Neural cell (in vitro differentiated cells): ENCODE measurements around the gene GHRH.

Experiments used
- EP300 ChIP-seq: fragments of 450-650 bp; conservative IDR thresholded peaks from 2 replicates; pipeline ENCODE4 v1.6.1; 2014; ENCODE audit warnings: antibody characterized with exemption, mild to moderate bottlenecking, moderate library complexity; ENCODE audit not compliant: poor library complexity, severe bottlenecking
- MXI1 ChIP-seq: fragments of 450-650 bp; conservative IDR thresholded peaks from 2 replicates; pipeline ENCODE4 v1.6.1; 2014; ENCODE audit warnings: antibody characterized with exemption, mild to moderate bottlenecking; ENCODE audit not compliant: poor library complexity, severe bottlenecking
- TAF1 ChIP-seq: IDR thresholded peaks from 2 replicates; pipeline ENCODE4 v1.6.1; 2012; ENCODE audit warnings: low read depth
- TF ChIP-seq, protein P1 (sequence below): fragments of 450-650 bp; IDR thresholded peaks from 2 replicates; pipeline ENCODE4 v1.5.1; 2014; ENCODE audit warnings: antibody characterized with exemption, mild to moderate bottlenecking, moderate library complexity; ENCODE audit not compliant: poor library complexity, severe bottlenecking

DNA sequence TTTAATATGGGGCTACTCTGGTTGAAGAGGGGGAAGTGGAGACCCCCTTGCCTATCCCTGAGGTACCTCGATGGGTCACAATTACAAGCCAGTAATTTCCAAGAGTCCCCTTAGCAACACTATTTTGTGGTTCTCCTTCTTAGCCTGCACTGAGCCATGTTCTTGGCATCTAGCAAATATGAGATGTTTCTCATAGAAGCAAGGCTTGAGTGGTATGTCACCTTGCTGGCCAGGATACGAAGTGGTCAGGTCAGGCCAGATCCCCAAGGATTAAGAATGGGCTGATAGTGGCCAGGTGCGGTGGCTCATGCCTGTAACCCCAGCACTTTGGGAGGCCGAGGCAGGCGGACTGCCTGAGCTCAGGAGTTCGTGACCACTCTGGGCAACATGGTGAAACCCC, 2.1 kb upstream of the GHRH start:
- TF ChIP-seq, protein P1, sequence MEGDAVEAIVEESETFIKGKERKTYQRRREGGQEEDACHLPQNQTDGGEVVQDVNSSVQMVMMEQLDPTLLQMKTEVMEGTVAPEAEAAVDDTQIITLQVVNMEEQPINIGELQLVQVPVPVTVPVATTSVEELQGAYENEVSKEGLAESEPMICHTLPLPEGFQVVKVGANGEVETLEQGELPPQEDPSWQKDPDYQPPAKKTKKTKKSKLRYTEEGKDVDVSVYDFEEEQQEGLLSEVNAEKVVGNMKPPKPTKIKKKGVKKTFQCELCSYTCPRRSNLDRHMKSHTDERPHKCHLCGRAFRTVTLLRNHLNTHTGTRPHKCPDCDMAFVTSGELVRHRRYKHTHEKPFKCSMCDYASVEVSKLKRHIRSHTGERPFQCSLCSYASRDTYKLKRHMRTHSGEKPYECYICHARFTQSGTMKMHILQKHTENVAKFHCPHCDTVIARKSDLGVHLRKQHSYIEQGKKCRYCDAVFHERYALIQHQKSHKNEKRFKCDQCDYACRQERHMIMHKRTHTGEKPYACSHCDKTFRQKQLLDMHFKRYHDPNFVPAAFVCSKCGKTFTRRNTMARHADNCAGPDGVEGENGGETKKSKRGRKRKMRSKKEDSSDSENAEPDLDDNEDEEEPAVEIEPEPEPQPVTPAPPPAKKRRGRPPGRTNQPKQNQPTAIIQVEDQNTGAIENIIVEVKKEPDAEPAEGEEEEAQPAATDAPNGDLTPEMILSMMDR = no peak
- TF ChIP-seq MXI1 (no peak), EP300 (no peak), TAF1 (no peak)
